ENCODE results near the gene VDR. TPM values are rescaled to one million over a fixed set of nuclear protein-coding genes. Genes with fewer than 3 reads are reported as not detected.

VDR gene
- total and polyA plus RNA-seq, 10 donors = 0.70 to 10.5 (median 5.7) TPM

DNA sequence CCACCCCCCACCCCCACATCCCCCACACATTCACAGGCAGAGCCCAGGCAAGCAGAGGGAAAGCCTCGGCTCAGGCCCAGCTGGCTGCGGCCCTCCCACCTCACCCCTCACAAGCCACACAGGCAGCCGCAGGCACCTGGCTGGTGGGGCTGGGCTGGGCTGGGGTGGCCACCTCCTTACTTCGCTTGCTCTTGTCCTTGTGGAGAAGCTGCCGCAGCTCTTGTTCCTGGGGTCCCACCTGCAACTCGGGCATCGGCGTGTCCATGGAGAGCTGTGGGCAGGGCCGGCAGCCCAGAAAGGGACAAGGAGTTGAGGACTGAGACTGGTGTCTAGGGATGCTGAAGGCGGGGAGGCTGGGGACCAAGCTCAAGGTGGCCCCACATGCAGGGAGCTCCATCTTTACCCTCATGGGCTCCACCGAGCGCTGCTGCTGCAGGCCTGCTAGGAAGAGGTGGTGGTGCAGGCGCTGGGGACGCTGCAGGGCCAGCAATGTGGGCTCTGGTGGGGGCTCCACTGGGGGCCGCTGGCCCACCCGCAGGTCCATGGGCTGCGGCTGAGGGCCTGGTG lies 106.3 kb downstream of the VDR start:
- Histone ChIP-seq H3K4me1 (peaks cover 35 to 57% (median 47%) of the 10 kb centered on the region in 6 donors), H3K36me3 (peaks cover 8 to 66% (median 52%) of the 10 kb centered on the region in 6 donors), H3K4me3 (no peak overlapping the region), H3K9me3 (no peaks in the 10 kb centered on the region), H3K27ac (peak overlapping the region in 2 of 8 donors; percentile 10 to 88), H3K27me3 (replicated peaks in 1 of 7) (no peaks in the 10 kb centered on the region)
- WGBS, 5 donors = 83 to 90% (median 88%) methylated on average over 15 to 17 of the region's 17 CpGs
- TF ChIP-seq POLR2AphosphoS5 (IDR thresholded peaks at IDR 0.05) (peak in 2 of 3 donors; percentile 33 to 50), CTCF (IDR thresholded peaks at IDR 0.05 in 8 of 11, conservative IDR thresholded peaks at IDR 0.05 in 3 of 11) (no peak), POLR2A (IDR thresholded peaks at IDR 0.05) (no peak)
- intact Hi-C loops (cut with DNase I; ENCODE audit: low total_unique reads) = no loop called here
- DNase-seq = no peak

DNA sequence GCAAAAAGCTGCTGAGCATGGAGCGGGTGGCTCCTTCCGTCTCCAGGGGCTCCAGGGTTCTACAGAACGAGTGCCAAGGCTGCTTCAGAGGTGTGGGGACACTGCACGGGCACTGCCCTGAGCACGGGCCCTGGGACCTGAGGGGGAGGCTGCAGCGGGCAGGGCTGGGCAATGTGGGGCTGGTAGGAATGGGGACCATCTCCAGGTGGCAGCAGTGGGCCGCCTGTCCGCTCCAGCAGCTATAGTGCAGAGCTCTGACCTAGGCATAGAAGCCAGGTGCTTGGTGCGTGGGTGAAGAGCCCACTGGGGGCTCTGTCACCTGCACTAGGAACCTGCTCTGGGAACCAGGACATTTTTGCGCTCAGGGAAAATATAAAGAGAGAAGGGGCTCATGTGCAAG lies 107.4 kb downstream of the VDR start:
- no peak for DNase-seq
- peaks cover 25 to 47% (median 37%) of the 10 kb centered on the region in 6 donors for H3K4me1 ChIP-seq
- peaks cover 9 to 76% (median 62%) of the 10 kb centered on the region in 6 donors for H3K36me3 ChIP-seq
- TF ChIP-seq POLR2AphosphoS5 (IDR thresholded peaks at IDR 0.05) = peak in 1 of 3 donors; percentile 18
- TF ChIP-seq POLR2A (IDR thresholded peaks at IDR 0.05) = no peak
- TF ChIP-seq CTCF (IDR thresholded peaks at IDR 0.05 in 8 of 11, conservative IDR thresholded peaks at IDR 0.05 in 3 of 11) = peak in 8 of 11 experiments; percentile 9 to 63 (median 41)
- no peaks in the 10 kb centered on the region for H3K9me3 ChIP-seq
- H3K4me3 ChIP-seq = no peak overlapping the region
- H3K27ac ChIP-seq = peak overlapping the region in 1 of 8 donors; percentile 11
- WGBS, 5 donors = 76 to 89% (median 86%) methylated on average over 10 of the region's 10 CpGs
- no peaks in the 10 kb centered on the region for H3K27me3 ChIP-seq (replicated peaks in 1 of 7)
- intact Hi-C loops (cut with DNase I; ENCODE audit: low total_unique reads) = no loop called here

DNA sequence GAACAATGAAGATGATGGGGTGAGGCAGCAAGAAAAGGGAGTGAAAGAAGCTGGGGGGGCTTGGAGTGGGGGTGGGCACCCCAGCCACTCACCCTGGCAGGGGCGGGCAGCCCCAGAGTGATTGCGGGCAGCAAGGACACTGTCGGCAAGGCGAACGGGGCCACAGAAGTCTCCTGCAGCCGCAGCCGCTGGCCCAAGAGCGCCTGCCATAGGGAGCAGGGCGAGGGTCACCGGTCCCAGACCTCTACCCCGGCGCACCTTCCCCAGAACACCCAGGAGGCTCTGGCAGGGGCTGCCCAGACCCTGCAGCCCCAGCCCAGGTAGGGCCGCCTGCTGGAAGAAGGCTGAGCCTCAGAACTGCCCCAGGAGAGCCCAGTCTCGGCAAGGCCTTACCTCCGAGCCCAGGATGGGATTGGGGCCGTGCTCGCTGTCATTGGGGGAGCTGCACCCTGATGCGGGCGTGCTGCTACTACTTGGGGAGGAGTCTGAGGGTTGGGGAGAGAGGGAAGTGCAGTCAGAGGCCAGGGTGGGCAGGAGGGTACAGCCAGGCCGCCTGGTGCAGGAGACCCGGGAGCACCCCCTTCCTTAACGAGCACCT lies 108.9 kb downstream of the VDR start:
- no peak for DNase-seq
- H3K27ac ChIP-seq = no peak overlapping the region
- peaks cover 15 to 35% (median 23%) of the 10 kb centered on the region in 6 donors for H3K4me1 ChIP-seq
- TF ChIP-seq POLR2A (IDR thresholded peaks at IDR 0.05) (no peak), CTCF (IDR thresholded peaks at IDR 0.05 in 8 of 11, conservative IDR thresholded peaks at IDR 0.05 in 3 of 11) (no peak), POLR2AphosphoS5 (IDR thresholded peaks at IDR 0.05) (peak in 2 of 3 donors; percentile 21 to 63)
- H3K9me3 ChIP-seq = no peaks in the 10 kb centered on the region
- WGBS, 5 donors = 89 to 94% (median 91%) methylated on average over 18 to 22 of the region's 22 CpGs
- no peaks in the 10 kb centered on the region for H3K27me3 ChIP-seq (replicated peaks in 1 of 7)
- H3K4me3 ChIP-seq = no peak overlapping the region
- intact Hi-C loops (cut with DNase I; ENCODE audit: low total_unique reads) = no loop called here
- H3K36me3 ChIP-seq = peaks cover 15 to 91% (median 78%) of the 10 kb centered on the region in 6 donors

GRCh38 chr12:47795121-47795813 lies 109.5 kb downstream of the VDR start:
- intact Hi-C loops (cut with DNase I; ENCODE audit: low total_unique reads) = no loop called here
- Histone ChIP-seq H3K4me1 (peaks cover 10 to 29% (median 17%) of the 10 kb centered on the region in 6 donors), H3K4me3 (no peak overlapping the region), H3K36me3 (peaks cover 15 to 98% (median 84%) of the 10 kb centered on the region in 6 donors), H3K9me3 (no peaks in the 10 kb centered on the region), H3K27me3 (replicated peaks in 1 of 7) (no peaks in the 10 kb centered on the region), H3K27ac (no peak overlapping the region)
- WGBS, 5 donors = 93 to 96% (median 94%) methylated on average over 21 of the region's 21 CpGs
- TF ChIP-seq CTCF (IDR thresholded peaks at IDR 0.05 in 8 of 11, conservative IDR thresholded peaks at IDR 0.05 in 3 of 11) (no peak), POLR2AphosphoS5 (IDR thresholded peaks at IDR 0.05) (no peak), POLR2A (IDR thresholded peaks at IDR 0.05) (no peak)
- no peak for DNase-seq

Data from spleen (tissue), 11 donors.